ACC112 (cell line): ENCODE measurements around the gene ARHGEF9.
"Not testable (repeated sequence)": the region's sequence is repeated elsewhere in the genome, so short reads cannot be mapped to it uniquely, and the experiment has no call there.

ENCODE experiments used
- H2AFZ ChIP-seq: fragments of 200-600 bp; sonication (generic); one replicate; pipeline ENCODE4 v1.6.0; 2017; ENCODE audit warnings: antibody characterized with exemption, low read length; ENCODE audit not compliant: unreplicated experiment
- H3K27ac ChIP-seq: fragments of 200-600 bp; sonication (generic); 2 replicates; pipeline ENCODE4 v1.5.1; 2014; ENCODE audit warnings: low read depth, mild to moderate bottlenecking, antibody characterized with exemption, low read length, moderate library complexity
- H3K27me3 ChIP-seq: fragments of 200-600 bp; sonication (generic); 2 replicates; pipeline ENCODE4 v1.6.1; 2014; ENCODE audit warnings: mild to moderate bottlenecking, antibody characterized with exemption, low read length, moderate library complexity, mixed read lengths; ENCODE audit not compliant: insufficient read depth
- H3K36me3 ChIP-seq: fragments of 200-600 bp; sonication (generic); 2 replicates; pipeline ENCODE4 v1.6.1; 2016; ENCODE audit warnings: mild to moderate bottlenecking, antibody characterized with exemption, low read length, moderate library complexity, mixed read lengths; ENCODE audit not compliant: insufficient read depth
- H3K4me1 ChIP-seq: fragments of 200-600 bp; sonication (generic); one replicate; pipeline ENCODE4 v1.6.1; 2016; ENCODE audit warnings: low read length, mixed read lengths; ENCODE audit not compliant: insufficient read depth, unreplicated experiment, control insufficient read depth
- H3K4me3 ChIP-seq: fragments of 200-600 bp; sonication (generic); 2 replicates; pipeline ENCODE4 v1.5.1; 2014; ENCODE audit warnings: mild to moderate bottlenecking, low read depth, low read length
- H3K79me2 ChIP-seq: fragments of 200-600 bp; sonication (generic); one replicate; pipeline ENCODE4 v1.6.0; 2016; ENCODE audit warnings: low read length; ENCODE audit not compliant: control insufficient read depth, unreplicated experiment, insufficient read depth

ARHGEF9 gene

GRCh38 chrX:63784902-63785707 is at the start of gene ARHGEF9:
Gene ARHGEF9 (minus strand): TSS chrX:63785214. CDS start chrX:63785145, 69 bp downstream.
- Histone ChIP-seq H3K27ac (no peak within 1 kb of the TSS), H2AFZ (peak within 1 kb of the TSS; percentile 81), H3K4me3 (peak within 1 kb of the TSS; percentile 79), H3K27me3 (no peaks in the 10 kb centered on the region), H3K4me1 (no peaks in the 10 kb centered on the region), H3K36me3 (no peaks in the 10 kb centered on the region), H3K79me2 (no peaks in the 10 kb centered on the region)

GRCh38 chrX:63825446-63825845 is 40.4 kb upstream of the ARHGEF9 start:
- H3K36me3 ChIP-seq, H3K27ac ChIP-seq, H3K79me2 ChIP-seq, H3K4me3 ChIP-seq, H2AFZ ChIP-seq, H3K4me1 ChIP-seq, H3K27me3 ChIP-seq: not testable (repeated sequence)

GRCh38 chrX:63818156-63818555 is 33.1 kb upstream of the ARHGEF9 start:
- no peak overlapping the region for H3K27ac ChIP-seq
- no peak overlapping the region for H2AFZ ChIP-seq
- no peak overlapping the region for H3K4me3 ChIP-seq
- no peaks in the 10 kb centered on the region for H3K4me1 ChIP-seq
- no peaks in the 10 kb centered on the region for H3K36me3 ChIP-seq
- no peaks in the 10 kb centered on the region for H3K79me2 ChIP-seq
- H3K27me3 ChIP-seq = no peaks in the 10 kb centered on the region

- Histone ChIP-seq H3K4me3 (no peak overlapping the region), H3K27ac (no peak overlapping the region), H3K27me3 (no peaks in the 10 kb centered on the region), H3K4me1 (no peaks in the 10 kb centered on the region), H2AFZ (no peak overlapping the region), H3K79me2 (no peaks in the 10 kb centered on the region), H3K36me3 (no peaks in the 10 kb centered on the region)
These were observed 32.7 kb upstream of the ARHGEF9 start for GRCh38 chrX:63817696-63818095.

- Histone ChIP-seq H3K4me1 (no peaks in the 10 kb centered on the region), H3K27me3 (no peaks in the 10 kb centered on the region), H2AFZ (no peak overlapping the region), H3K79me2 (no peaks in the 10 kb centered on the region), H3K36me3 (no peaks in the 10 kb centered on the region), H3K4me3 (no peak overlapping the region), H3K27ac (no peak overlapping the region)
These were observed 27.8 kb upstream of the ARHGEF9 start for GRCh38 chrX:63812823-63813222.

- H3K4me1 ChIP-seq = no peaks in the 10 kb centered on the region
- no peak overlapping the region for H2AFZ ChIP-seq
- H3K79me2 ChIP-seq = no peaks in the 10 kb centered on the region
- no peak overlapping the region for H3K27ac ChIP-seq
- H3K4me3 ChIP-seq = no peak overlapping the region
- H3K36me3 ChIP-seq = no peaks in the 10 kb centered on the region
- H3K27me3 ChIP-seq = no peaks in the 10 kb centered on the region
These were observed 25.7 kb upstream of the ARHGEF9 start for GRCh38 chrX:63810746-63811145.

GRCh38 chrX:63809173-63809572 is 24.2 kb upstream of the ARHGEF9 start:
- H3K27ac ChIP-seq = no peak overlapping the region
- H3K27me3 ChIP-seq = no peaks in the 10 kb centered on the region
- no peaks in the 10 kb centered on the region for H3K4me1 ChIP-seq

GRCh38 chrX:63795406-63795805 is 10.4 kb upstream of the ARHGEF9 start:
- H3K4me3 ChIP-seq, H3K4me1 ChIP-seq, H3K79me2 ChIP-seq, H3K36me3 ChIP-seq, H3K27ac ChIP-seq, H3K27me3 ChIP-seq, H2AFZ ChIP-seq: not testable (repeated sequence)

More at GRCh38 chrX:63809173-63809572, 24.2 kb upstream of the ARHGEF9 start:
- no peaks in the 10 kb centered on the region for H3K36me3 ChIP-seq
- no peaks in the 10 kb centered on the region for H3K79me2 ChIP-seq
- H2AFZ ChIP-seq = no peak overlapping the region
- no peak overlapping the region for H3K4me3 ChIP-seq

GRCh38 chrX:63785708-63786040 is 660 bp upstream of the ARHGEF9 start:
- no peaks in the 10 kb centered on the region for H3K79me2 ChIP-seq
- H3K36me3 ChIP-seq = no peaks in the 10 kb centered on the region
- H3K4me1 ChIP-seq = no peaks in the 10 kb centered on the region
- H3K4me3 ChIP-seq = peak overlapping the region; percentile 79
- no peak overlapping the region for H3K27ac ChIP-seq
- H3K27me3 ChIP-seq = no peaks in the 10 kb centered on the region
- H2AFZ ChIP-seq = peak overlapping the region; percentile 81

- Histone ChIP-seq H2AFZ (peak overlapping the region; percentile 81), H3K27ac (no peak overlapping the region), H3K36me3 (no peaks in the 10 kb centered on the region), H3K79me2 (no peaks in the 10 kb centered on the region), H3K27me3 (no peaks in the 10 kb centered on the region), H3K4me1 (no peaks in the 10 kb centered on the region), H3K4me3 (peak overlapping the region; percentile 79)
These were observed 590 bp downstream of the ARHGEF9 start for GRCh38 chrX:63784346-63784901.

GRCh38 chrX:63782515-63782914 is 2.5 kb downstream of the ARHGEF9 start:
- Histone ChIP-seq H3K4me3 (no peak overlapping the region), H3K27ac (no peak overlapping the region), H2AFZ (no peak overlapping the region), H3K79me2 (no peaks in the 10 kb centered on the region), H3K27me3 (no peaks in the 10 kb centered on the region), H3K36me3 (no peaks in the 10 kb centered on the region), H3K4me1 (no peaks in the 10 kb centered on the region)
